Nephron progenitor cell (in vitro differentiated cells): ENCODE results near the gene CTSD.

ENCODE experiments used
- DNase-seq: peaks from one replicate; pipeline ENCODE4 v3.0.0; 2021
- H3K27ac Mint-ChIP-seq: 2 replicates; pipeline ENCODE4 v1.8.0; 2021; ENCODE audit warnings: mild to moderate bottlenecking, moderate library complexity, mixed read lengths
- H3K27me3 Mint-ChIP-seq: 2 replicates; pipeline ENCODE4 v1.8.0; 2021; ENCODE audit warnings: mild to moderate bottlenecking, low read depth, mixed read lengths; ENCODE audit not compliant: poor library complexity
- H3K36me3 Mint-ChIP-seq: 2 replicates; pipeline ENCODE4 v1.8.0; 2021; ENCODE audit warnings: low read depth, mixed read lengths
- H3K4me1 Mint-ChIP-seq: 2 replicates; pipeline ENCODE4 v1.8.0; 2021; ENCODE audit warnings: mixed read lengths
- H3K4me3 Mint-ChIP-seq: 2 replicates; pipeline ENCODE4 v1.8.0; 2021; ENCODE audit warnings: mild to moderate bottlenecking, moderate library complexity, mixed read lengths
- H3K9me3 Mint-ChIP-seq: 2 replicates; pipeline ENCODE4 v1.8.0; 2021; ENCODE audit warnings: mild to moderate bottlenecking, moderate library complexity, mixed read lengths
- TF ChIP-seq, protein P1 (sequence below): fragments of 200-600 bp; sonication (generic); IDR thresholded peaks from 2 replicates; pipeline ENCODE4 v1.5.0; 2021; ENCODE audit warnings: antibody characterized with exemption

The CTSD gene

GRCh38 chr11:1731451-1732059 lies 32.2 kb downstream of the CTSD start:
- TF ChIP-seq, protein P1, sequence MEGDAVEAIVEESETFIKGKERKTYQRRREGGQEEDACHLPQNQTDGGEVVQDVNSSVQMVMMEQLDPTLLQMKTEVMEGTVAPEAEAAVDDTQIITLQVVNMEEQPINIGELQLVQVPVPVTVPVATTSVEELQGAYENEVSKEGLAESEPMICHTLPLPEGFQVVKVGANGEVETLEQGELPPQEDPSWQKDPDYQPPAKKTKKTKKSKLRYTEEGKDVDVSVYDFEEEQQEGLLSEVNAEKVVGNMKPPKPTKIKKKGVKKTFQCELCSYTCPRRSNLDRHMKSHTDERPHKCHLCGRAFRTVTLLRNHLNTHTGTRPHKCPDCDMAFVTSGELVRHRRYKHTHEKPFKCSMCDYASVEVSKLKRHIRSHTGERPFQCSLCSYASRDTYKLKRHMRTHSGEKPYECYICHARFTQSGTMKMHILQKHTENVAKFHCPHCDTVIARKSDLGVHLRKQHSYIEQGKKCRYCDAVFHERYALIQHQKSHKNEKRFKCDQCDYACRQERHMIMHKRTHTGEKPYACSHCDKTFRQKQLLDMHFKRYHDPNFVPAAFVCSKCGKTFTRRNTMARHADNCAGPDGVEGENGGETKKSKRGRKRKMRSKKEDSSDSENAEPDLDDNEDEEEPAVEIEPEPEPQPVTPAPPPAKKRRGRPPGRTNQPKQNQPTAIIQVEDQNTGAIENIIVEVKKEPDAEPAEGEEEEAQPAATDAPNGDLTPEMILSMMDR = no peak
- H3K36me3 Mint-ChIP-seq = peaks cover 6% of the 10 kb centered on the region
- H3K9me3 Mint-ChIP-seq = peaks cover 13% of the 10 kb centered on the region
- no peak overlapping the region for H3K27ac Mint-ChIP-seq
- peaks cover 70% of the 10 kb centered on the region for H3K27me3 Mint-ChIP-seq
- no peak overlapping the region for H3K4me3 Mint-ChIP-seq
- no peak for DNase-seq
- H3K4me1 Mint-ChIP-seq = peaks cover 10% of the 10 kb centered on the region

GRCh38 chr11:1730059-1730629 lies 33.6 kb downstream of the CTSD start:
- H3K9me3 Mint-ChIP-seq = peaks cover 5% of the 10 kb centered on the region
- TF ChIP-seq, protein P1 = no peak
- DNase-seq = no peak
- no peaks in the 10 kb centered on the region for H3K36me3 Mint-ChIP-seq
- H3K4me3 Mint-ChIP-seq = no peak overlapping the region
- H3K4me1 Mint-ChIP-seq = peaks cover 10% of the 10 kb centered on the region
- H3K27me3 Mint-ChIP-seq = peaks cover 64% of the 10 kb centered on the region
- H3K27ac Mint-ChIP-seq = no peak overlapping the region

DNA sequence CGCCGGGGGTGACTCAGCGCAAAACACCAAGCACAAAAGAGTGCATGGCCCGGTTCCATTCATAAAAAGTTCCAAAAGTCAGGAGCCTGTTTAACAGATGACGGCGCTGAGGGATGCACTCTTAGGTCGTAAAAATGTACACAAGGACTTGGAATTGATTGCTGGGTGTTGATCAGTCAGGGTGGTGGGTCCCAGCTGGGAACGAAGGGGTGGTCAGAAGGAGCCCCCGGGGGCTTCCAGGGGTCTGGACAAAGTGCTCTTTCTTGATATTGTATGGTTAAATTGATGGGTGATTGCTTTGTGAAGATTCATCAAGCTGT lies 34.1 kb downstream of the CTSD start:
- H3K9me3 Mint-ChIP-seq = peaks cover 6% of the 10 kb centered on the region
- TF ChIP-seq, protein P1 = no peak
- peaks cover 10% of the 10 kb centered on the region for H3K4me1 Mint-ChIP-seq
- no peaks in the 10 kb centered on the region for H3K36me3 Mint-ChIP-seq
- DNase-seq = no peak
- H3K4me3 Mint-ChIP-seq = no peak overlapping the region
- H3K27me3 Mint-ChIP-seq = peaks cover 64% of the 10 kb centered on the region
- H3K27ac Mint-ChIP-seq = no peak overlapping the region

- Mint-ChIP-seq H3K9me3 (peaks cover 9% of the 10 kb centered on the region), H3K36me3 (no peaks in the 10 kb centered on the region), H3K27ac (no peak overlapping the region), H3K4me3 (no peak overlapping the region), H3K27me3 (peaks cover 61% of the 10 kb centered on the region), H3K4me1 (peaks cover 10% of the 10 kb centered on the region)
- TF ChIP-seq, protein P1 = no peak
- no peak for DNase-seq
Measured at GRCh38 chr11:1728931-1729691, 34.6 kb downstream of the CTSD start.

GRCh38 chr11:1728301-1728700 lies 35.4 kb downstream of the CTSD start:
- H3K27me3 Mint-ChIP-seq = peaks cover 60% of the 10 kb centered on the region
- H3K9me3 Mint-ChIP-seq = peaks cover 13% of the 10 kb centered on the region
- no peaks in the 10 kb centered on the region for H3K36me3 Mint-ChIP-seq
- TF ChIP-seq, protein P1 = no peak
- no peak for DNase-seq
- H3K4me1 Mint-ChIP-seq = peaks cover 10% of the 10 kb centered on the region
- no peak overlapping the region for H3K4me3 Mint-ChIP-seq
- H3K27ac Mint-ChIP-seq = no peak overlapping the region

DNA sequence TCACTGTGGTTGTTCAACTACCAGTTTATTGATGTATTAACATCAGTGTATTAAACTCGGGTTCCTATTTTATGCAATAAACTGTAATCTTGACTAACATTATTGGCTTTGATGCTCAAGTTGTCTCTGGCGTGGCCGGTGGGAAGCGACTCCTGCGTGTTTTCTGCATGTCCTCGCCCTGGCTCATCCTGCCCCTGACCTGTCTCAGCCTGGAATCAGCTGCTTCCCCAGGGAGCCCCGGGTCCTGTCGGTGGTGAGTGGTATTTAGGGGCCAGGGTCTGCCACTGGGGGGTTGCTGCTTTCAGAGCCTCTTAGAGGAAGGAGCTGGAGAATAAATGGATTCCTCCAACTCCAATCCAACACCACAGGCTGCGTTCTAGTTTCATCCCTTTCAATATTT lies 35.9 kb downstream of the CTSD start:
- H3K27me3 Mint-ChIP-seq = peaks cover 62% of the 10 kb centered on the region
- peaks cover 10% of the 10 kb centered on the region for H3K4me1 Mint-ChIP-seq
- TF ChIP-seq, protein P1 = no peak
- peaks cover 17% of the 10 kb centered on the region for H3K9me3 Mint-ChIP-seq
- DNase-seq = no peak
- H3K4me3 Mint-ChIP-seq = no peak overlapping the region
- H3K36me3 Mint-ChIP-seq = no peaks in the 10 kb centered on the region
- H3K27ac Mint-ChIP-seq = no peak overlapping the region
